A673 (cell line): ENCODE measurements around the gene TLE6. TPM values are rescaled to one million over a fixed set of nuclear protein-coding genes. Genes with fewer than 3 reads are reported as not detected.

Experiments used
- BruUV-seq: library from RNA; stranded (reverse); fragments of 400-500 nt; replicated peaks from 2 replicates; lab custom pipeline; 2021; lab: Mats Ljungman, UMichigan
- CTCF ChIA-PET: fragments of 300-600 bp; sonication (Branson Sonifier 250); formaldehyde crosslinking; loops from one replicate; lab custom pipeline; 2022; ENCODE audit warnings: antibody characterized with exemption; lab: Charles Lee
- POLR2A ChIA-PET: fragments of 300-600 bp; sonication (Branson Sonifier 250); formaldehyde crosslinking; loops from one replicate; lab custom pipeline; 2022; ENCODE audit warnings: antibody characterized with exemption; ENCODE audit not compliant: low non-redundant PET; lab: Charles Lee
- DNase-seq: peaks from one replicate; pipeline ENCODE4 v3.0.0-alpha.2; 2015; ENCODE audit warnings: low spot score
- H3K27ac ChIP-seq: fragments of 200-600 bp; sonication (generic); 2 replicates; pipeline ENCODE4 v1.5.1; 2016; ENCODE audit warnings: mixed run types, low read depth, mild to moderate bottlenecking, mixed read lengths, antibody characterized with exemption, low read length; ENCODE audit not compliant: poor library complexity, severe bottlenecking
- H3K27me3 ChIP-seq: fragments of 200-600 bp; sonication (generic); replicated peaks from 2 replicates; pipeline ENCODE4 v1.6.1; 2017; ENCODE audit warnings: mixed run types, low read depth, mild to moderate bottlenecking, mixed read lengths, antibody characterized with exemption, low read length; ENCODE audit not compliant: insufficient read depth, poor library complexity
- H3K36me3 ChIP-seq: fragments of 200-600 bp; sonication (generic); 2 replicates; pipeline ENCODE4 v1.6.1; 2016; ENCODE audit warnings: mixed run types, mild to moderate bottlenecking, mixed read lengths, antibody characterized with exemption, low read length; ENCODE audit not compliant: insufficient read depth, poor library complexity, severe bottlenecking
- H3K4me1 ChIP-seq: fragments of 200-600 bp; sonication (generic); 2 replicates; pipeline ENCODE4 v1.6.1; 2017; ENCODE audit warnings: mixed run types, mild to moderate bottlenecking, mixed read lengths, antibody characterized with exemption, low read length; ENCODE audit not compliant: insufficient read depth, poor library complexity, severe bottlenecking
- H3K4me3 ChIP-seq: fragments of 200-600 bp; sonication (generic); 2 replicates; pipeline ENCODE4 v1.5.1; 2016; ENCODE audit warnings: low read depth, mixed run types, mild to moderate bottlenecking, mixed read lengths, low read length; ENCODE audit not compliant: poor library complexity, severe bottlenecking
- H3K9me3 ChIP-seq: fragments of 200-600 bp; sonication (generic); 2 replicates; pipeline ENCODE4 v1.6.1; 2016; ENCODE audit warnings: mixed run types, low read depth, mild to moderate bottlenecking, mixed read lengths, antibody characterized with exemption, low read length; ENCODE audit not compliant: poor library complexity, severe bottlenecking
- EZH2 ChIP-seq: fragments of 200-600 bp; sonication (generic); IDR thresholded peaks from 2 replicates; pipeline ENCODE4 v1.6.1; 2017; ENCODE audit warnings: borderline replicate concordance, low read depth, mild to moderate bottlenecking, mixed read lengths, antibody characterized with exemption, low read length; ENCODE audit not compliant: poor library complexity, severe bottlenecking
- intact Hi-C: fragments of 100-400 bp; cut with micrococcal nuclease; formaldehyde crosslinking; loops from one replicate; pipeline ENCODE4 v1.10.0; 2022; ENCODE audit not compliant: unreplicated experiment
- total RNA-seq: library from RNA; stranded (reverse); gene quantifications from 2 replicates; pipeline ENCODE4 v1.2.3, GENCODE V29; 2021
- TF ChIP-seq, protein P1 (sequence below): fragments of 300-800, 200-600 bp; sonication (generic); conservative IDR thresholded peaks from 2 replicates; pipeline ENCODE4 v1.5.1; 2017; ENCODE audit warnings: low read depth, mild to moderate bottlenecking, antibody characterized with exemption, low read length, moderate library complexity, mixed read lengths

Gene TLE6
- total RNA-seq, 1 experiment from 2014 or later, result not detected

DNA sequence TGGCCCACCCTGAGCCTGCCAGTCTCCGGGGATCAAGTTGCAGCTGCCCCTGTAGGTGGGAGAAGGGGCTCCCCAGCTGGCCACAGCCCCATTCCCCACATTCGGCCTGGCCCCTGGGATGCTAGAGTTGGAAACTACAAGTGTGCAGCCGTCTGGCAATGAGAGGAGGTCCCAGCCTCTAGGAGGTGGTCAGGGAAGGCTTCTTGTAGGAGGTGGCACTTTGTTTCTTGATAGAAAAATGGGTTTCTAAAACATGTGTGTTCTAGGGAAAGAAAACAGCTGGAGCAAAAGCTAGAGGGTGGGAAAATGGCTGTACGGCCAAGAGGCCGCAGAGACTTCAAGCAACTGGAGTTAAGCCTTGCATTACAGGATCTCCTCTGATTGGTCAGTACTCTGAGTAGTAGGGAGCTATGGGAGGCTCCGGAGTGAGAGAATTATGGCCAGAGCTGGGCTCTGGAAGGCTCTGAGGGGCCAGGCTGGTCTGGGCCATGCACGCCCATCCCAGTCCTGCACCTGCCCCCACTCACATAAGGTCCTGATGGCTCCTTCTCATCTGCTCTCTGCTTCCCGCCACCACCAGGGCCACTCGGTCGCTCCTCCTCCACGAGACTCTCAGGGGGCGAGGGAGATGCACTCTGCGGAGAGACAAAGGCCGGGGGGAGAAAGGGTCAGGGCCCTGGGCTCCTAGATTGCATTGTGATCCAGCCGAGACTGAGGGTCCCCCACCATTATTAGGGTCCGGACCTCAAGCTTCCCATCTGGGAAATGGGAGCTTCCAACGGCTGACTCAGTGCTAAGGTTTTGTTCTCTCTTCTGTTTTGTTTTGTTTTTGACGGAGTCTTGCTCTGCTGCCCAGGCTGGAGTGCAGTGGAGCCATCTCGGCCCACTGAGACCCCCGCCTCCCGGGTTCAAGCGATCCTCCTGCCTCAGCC lies 38.0 kb downstream of the TLE6 start:
- Histone ChIP-seq H3K27me3 (no peaks in the 10 kb centered on the region), H3K4me1 (peaks cover 18% of the 10 kb centered on the region), H3K36me3 (no peaks in the 10 kb centered on the region), H3K4me3 (no peak overlapping the region), H3K27ac (no peak overlapping the region), H3K9me3 (no peaks in the 10 kb centered on the region)
- CTCF ChIA-PET, result interaction anchor here (0.7 to 1.0 kb wide), 2 partner anchors 89 to 290 kb away, joined by 3 to 6 read pairs; no protein-coding TSS in a partner anchor
- POLR2A ChIA-PET, result no interaction called here
- BruUV-seq, result no TSS peak
- intact Hi-C loops, result no loop called here
- no peak for DNase-seq
- TF ChIP-seq, protein P1, sequence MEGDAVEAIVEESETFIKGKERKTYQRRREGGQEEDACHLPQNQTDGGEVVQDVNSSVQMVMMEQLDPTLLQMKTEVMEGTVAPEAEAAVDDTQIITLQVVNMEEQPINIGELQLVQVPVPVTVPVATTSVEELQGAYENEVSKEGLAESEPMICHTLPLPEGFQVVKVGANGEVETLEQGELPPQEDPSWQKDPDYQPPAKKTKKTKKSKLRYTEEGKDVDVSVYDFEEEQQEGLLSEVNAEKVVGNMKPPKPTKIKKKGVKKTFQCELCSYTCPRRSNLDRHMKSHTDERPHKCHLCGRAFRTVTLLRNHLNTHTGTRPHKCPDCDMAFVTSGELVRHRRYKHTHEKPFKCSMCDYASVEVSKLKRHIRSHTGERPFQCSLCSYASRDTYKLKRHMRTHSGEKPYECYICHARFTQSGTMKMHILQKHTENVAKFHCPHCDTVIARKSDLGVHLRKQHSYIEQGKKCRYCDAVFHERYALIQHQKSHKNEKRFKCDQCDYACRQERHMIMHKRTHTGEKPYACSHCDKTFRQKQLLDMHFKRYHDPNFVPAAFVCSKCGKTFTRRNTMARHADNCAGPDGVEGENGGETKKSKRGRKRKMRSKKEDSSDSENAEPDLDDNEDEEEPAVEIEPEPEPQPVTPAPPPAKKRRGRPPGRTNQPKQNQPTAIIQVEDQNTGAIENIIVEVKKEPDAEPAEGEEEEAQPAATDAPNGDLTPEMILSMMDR, result no peak
- TF ChIP-seq EZH2, result no peak

DNA sequence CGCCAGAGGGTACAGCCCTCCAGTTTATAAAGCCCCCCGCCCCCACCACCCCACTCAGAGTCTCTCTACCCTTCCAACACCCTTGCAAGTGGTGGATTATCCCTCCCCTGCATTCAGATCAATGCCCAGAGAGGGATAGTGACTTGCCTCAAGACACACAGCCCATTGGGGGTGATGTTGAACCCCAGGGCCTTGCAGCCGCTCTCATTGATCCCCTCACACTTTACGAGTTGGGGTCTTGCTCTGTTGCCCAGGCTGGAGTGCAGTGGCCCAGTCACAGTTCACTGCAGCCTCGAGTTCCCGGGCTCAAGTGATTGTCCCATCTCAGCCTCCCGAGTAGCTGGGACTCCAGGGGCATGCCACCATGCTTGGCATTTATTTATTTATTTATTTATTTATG lies 40.6 kb downstream of the TLE6 start:
- TF ChIP-seq, protein P1, result no peak
- no peak for TF ChIP-seq EZH2
- Histone ChIP-seq H3K9me3 (no peaks in the 10 kb centered on the region), H3K27ac (no peak overlapping the region), H3K4me1 (peaks cover 10% of the 10 kb centered on the region), H3K4me3 (no peak overlapping the region), H3K36me3 (no peaks in the 10 kb centered on the region), H3K27me3 (no peaks in the 10 kb centered on the region)
- intact Hi-C loops, result no loop called here
- no TSS peak for BruUV-seq
- CTCF ChIA-PET, result no interaction called here
- POLR2A ChIA-PET, result no interaction called here
- DNase-seq, result no peak

DNA sequence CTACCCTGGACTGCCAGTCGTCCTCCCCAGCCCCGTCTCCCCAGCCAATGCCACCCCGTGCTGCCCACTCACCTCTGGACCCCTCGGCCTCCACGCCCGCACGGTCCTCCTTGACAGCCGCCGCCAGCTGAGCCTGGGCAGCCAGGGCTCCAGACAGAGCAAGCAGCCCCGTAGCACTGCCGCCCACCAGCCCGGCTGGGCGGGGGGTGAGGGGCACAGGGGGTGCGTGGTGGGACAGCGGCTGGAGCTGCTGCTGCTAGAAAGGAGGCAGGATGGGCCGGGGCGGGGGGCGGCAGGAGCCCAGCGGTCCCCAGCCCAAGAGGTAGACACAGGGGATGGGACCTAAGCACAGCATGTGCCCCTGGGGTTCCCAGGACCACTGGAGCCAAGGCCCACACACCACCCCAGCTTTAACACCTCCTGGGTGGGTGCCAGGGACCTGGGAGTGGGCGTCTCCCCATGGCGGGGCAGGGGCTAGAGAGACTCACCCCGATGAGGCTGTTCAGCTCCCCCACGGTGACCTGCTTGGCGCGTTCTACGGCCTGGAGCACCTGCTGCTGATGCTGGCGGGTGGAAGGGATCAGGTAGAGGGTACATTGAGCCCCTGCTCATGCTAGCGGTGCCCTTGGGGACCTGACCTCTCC lies 42.0 kb downstream of the TLE6 start:
- no peak for DNase-seq
- TF ChIP-seq, protein P1, result no peak
- no peak for TF ChIP-seq EZH2

More for the DNA sequence above, 42.0 kb downstream of the TLE6 start:
- intact Hi-C loops, result no loop called here
- BruUV-seq, result no TSS peak
- Histone ChIP-seq H3K9me3 (no peaks in the 10 kb centered on the region), H3K27ac (no peak overlapping the region), H3K4me3 (no peak overlapping the region), H3K4me1 (no peaks in the 10 kb centered on the region), H3K36me3 (no peaks in the 10 kb centered on the region), H3K27me3 (no peaks in the 10 kb centered on the region)
- ChIA-PET CTCF (no interaction called here), POLR2A (no interaction called here)
